LNCAP (cell line): Measurements from ENCODE around the gene RAD50.

Source experiments
- TF ChIP-seq, protein P1 (sequence below): fragments of 450-650 bp; IDR thresholded peaks from 2 replicates; pipeline ENCODE4 v1.5.1; 2017; ENCODE audit warnings: mild to moderate bottlenecking

RAD50 gene

DNA sequence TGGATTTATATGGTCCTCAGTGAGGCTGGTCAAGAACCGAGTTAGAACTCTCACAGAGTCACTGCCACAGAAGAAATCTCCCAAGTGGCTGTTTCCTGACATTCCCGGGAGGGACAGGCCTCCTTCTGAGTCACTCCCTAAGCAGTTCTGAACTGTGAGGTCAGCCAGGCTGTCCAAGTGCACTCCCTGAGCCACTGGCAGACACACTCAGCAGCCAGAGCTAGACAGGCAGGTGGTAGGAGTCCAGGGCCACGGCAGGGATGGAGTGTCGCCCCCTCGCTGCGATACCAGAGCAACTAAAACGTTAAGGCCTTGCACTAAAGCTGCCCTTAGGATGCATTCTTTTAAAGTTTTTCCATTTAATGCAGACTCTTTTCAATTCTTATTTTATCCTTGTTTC lies 120.4 kb downstream of the RAD50 start:
- TF ChIP-seq, protein P1, sequence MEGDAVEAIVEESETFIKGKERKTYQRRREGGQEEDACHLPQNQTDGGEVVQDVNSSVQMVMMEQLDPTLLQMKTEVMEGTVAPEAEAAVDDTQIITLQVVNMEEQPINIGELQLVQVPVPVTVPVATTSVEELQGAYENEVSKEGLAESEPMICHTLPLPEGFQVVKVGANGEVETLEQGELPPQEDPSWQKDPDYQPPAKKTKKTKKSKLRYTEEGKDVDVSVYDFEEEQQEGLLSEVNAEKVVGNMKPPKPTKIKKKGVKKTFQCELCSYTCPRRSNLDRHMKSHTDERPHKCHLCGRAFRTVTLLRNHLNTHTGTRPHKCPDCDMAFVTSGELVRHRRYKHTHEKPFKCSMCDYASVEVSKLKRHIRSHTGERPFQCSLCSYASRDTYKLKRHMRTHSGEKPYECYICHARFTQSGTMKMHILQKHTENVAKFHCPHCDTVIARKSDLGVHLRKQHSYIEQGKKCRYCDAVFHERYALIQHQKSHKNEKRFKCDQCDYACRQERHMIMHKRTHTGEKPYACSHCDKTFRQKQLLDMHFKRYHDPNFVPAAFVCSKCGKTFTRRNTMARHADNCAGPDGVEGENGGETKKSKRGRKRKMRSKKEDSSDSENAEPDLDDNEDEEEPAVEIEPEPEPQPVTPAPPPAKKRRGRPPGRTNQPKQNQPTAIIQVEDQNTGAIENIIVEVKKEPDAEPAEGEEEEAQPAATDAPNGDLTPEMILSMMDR: no peak

DNA sequence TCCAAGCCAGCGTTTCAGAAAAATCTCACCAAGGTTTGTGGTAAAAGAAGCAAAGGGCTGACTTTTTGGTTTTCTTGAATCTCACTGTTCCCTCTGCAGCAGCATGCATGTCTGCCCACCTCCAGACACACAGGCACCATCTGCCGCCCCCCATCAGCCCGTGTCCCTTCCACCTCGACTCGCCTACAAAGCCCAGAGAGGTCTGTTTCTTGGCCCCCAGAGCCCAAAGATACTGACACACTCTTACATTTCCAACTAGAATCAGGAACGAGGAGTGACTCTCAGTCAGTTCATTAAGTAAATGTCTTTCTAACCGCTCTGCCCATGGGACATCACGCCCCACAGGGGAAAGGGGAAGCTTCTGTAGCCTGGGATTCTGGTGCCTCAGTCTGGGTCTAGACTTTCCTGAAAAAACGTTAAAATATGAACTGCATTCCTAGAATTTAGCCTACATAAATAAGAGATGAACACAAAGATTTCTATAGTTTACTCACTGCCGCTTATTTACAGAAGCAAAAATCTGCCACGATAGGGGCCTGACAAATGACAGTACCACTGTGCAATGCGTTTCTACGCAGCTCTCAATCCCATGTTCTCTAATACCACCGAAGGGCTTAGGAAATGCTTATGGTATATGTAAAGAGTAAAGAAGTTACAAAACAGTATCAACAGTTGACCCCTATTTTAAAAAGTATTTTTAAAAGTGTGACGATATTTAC lies 121.1 kb downstream of the RAD50 start:
- TF ChIP-seq, protein P1: no peak

DNA sequence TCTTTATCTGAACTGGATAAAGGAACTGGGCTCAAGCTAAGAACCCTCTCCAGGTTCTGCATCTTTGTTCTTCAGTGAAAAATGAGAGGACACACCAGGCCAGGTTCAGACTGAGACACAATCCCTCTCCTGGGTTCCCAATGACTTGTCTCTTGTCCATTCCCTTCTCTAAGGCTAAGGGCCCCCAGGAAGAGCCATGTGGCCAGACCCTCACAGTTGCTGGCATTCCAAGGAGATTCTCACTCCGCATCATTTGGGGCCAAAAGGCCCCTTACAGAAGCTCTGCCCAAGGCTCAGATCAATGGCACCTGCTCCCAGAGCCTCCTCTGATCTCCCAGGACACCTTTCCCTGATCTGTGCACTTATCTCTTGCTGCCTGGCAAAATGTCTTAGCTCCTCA lies 122.0 kb downstream of the RAD50 start:
- TF ChIP-seq, protein P1: no peak

DNA sequence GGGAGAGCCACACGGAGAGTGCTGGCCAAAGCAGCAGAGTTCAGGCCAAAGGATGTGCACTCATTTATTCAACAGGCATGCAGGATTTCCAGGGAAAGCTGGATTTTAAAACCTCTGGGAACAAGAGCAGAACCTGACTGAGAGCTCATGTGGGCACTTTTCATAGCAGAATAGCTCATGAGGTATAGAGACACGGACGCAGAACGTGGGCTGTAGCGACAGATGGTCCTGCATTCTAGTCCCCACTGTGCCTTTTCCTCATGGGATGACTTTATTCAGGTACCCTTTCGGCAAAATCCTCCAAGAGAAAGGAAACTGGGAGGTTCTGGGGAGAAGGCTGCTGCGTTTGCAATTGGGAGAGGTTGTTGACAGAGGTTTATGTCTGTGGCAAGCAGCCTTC lies 122.4 kb downstream of the RAD50 start:
- TF ChIP-seq, protein P1: no peak

DNA sequence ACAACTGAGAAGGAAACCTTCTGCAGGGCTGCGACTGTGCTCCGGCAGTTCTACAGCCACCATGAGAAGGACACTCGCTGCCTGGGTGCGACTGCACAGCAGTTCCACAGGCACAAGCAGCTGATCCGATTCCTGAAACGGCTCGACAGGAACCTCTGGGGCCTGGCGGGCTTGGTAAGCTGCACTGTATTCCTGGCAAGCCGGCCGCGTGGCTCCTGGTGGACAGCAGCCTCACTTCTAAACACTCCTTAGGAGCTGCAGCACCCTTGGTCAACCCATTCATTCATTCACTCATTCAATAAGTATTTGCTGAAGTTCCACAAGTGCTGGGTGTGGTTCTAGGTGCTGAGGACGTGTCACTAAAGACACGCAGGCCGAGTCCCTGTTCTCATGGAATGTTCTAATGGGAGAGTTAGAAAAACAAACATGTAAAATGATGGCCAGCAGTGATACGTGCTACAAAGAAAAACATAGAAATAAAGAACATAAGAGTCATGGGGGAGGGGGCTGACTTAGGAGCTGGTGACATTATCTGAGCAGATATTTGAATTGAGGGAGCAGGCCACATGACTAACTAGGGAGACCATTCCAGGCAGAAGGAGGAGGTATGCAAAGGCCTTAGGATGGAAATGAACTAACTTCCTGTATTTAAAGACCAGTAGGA lies 123.1 kb downstream of the RAD50 start:
- TF ChIP-seq, protein P1: no peak

DNA sequence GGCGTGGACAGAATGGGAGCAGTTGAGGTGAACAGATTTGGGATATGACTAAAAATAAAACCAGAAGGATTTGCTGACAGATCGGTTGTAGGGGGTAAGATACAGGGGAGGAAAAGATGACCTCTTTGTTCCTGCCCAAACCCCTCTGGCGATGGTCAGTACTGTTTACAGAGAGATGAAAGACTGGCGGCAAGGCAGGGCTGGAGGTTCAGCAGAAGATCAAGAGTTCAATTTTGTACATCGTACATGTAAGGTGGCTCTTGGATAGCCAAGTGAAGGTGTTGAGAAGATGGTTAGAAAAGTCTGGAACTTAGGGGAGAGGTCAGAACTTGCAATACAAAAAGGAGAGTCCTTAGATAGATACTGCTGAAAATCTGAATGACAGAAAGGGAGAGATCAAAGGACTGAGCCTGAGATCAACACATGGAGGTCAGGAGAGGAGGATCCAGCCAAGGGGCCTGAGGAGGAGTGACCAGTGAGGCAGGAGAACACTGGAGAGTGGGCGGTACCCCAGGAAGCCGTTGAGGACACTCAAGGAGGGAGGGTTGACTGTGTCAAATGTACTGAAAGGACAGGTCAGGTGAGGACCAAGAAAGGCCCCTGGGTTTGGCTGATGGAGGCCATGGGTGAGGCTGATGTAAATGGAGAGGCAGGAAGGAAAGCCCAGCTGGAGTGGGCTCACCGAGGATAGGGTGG lies 124.2 kb downstream of the RAD50 start:
- TF ChIP-seq, protein P1: no peak

DNA sequence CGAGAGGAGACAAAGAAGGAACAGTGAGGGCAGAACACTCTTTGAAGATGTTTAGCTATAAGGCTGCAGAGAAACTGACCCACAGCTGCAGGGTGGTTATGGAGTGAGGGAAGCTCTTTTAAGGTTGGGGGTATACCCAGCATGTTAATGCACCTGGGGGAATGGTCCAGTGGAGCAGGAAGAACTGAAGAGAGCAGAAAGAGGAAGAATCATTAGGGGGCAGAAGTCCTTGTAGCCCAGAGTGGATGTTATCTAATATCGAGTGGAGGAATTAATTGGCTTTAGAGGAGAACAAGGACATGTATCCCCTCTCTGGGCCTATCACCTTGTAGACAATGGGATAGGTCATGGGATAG lies 124.7 kb downstream of the RAD50 start:
- TF ChIP-seq, protein P1: no peak
